Panc1 (cell line): ENCODE results near the gene TESK2. TPM values are rescaled to one million over a fixed set of nuclear protein-coding genes. Genes with fewer than 3 reads are reported as not detected.

Experiments
- ATAC-seq: fragments of 200-7000 bp; cut with Tn5 transposase; 2 replicates; pipeline ENCODE4 v1.9.1; 2020; ENCODE audit warnings: mild to moderate bottlenecking, moderate library complexity
- BruUV-seq: library from RNA; stranded (reverse); fragments of 400-500 nt; replicated peaks from 2 replicates; lab custom pipeline; 2021; lab: Mats Ljungman, UMichigan
- CTCF ChIA-PET: fragments of 300-600 bp; sonication (Branson Sonifier 250); formaldehyde crosslinking; loops from one replicate; lab custom pipeline; 2022; ENCODE audit warnings: antibody characterized with exemption; lab: Charles Lee
- POLR2A ChIA-PET: fragments of 300-600 bp; sonication (Branson Sonifier 250); formaldehyde crosslinking; loops from one replicate; lab custom pipeline; 2022; ENCODE audit warnings: antibody characterized with exemption; lab: Charles Lee
- DNase-seq: peaks from one replicate; pipeline ENCODE4 v3.0.0-alpha.2; 2010; ENCODE audit warnings: low read depth, low spot score
- H3K27ac ChIP-seq: 2 replicates; pipeline ENCODE4 v1.5.1; 2011; ENCODE audit warnings: mild to moderate bottlenecking, low read length, inconsistent platforms
- H3K27me3 ChIP-seq: fragments of 200-500 bp; sonication (Bioruptor generic); 2 replicates; pipeline ENCODE4 v1.6.0; 2014; ENCODE audit warnings: low read length, inconsistent platforms; ENCODE audit not compliant: control insufficient read depth, insufficient read depth
- H3K36me3 ChIP-seq: fragments of 200-500 bp; sonication (Bioruptor generic); 2 replicates; pipeline ENCODE4 v1.5.1; 2014; ENCODE audit warnings: inconsistent platforms, mild to moderate bottlenecking, low read length, moderate library complexity; ENCODE audit not compliant: control insufficient read depth, insufficient read depth
- H3K4me1 ChIP-seq: 2 replicates; pipeline ENCODE4 v1.5.1; 2011; ENCODE audit warnings: inconsistent platforms, mild to moderate bottlenecking, low read length, moderate library complexity; ENCODE audit not compliant: control insufficient read depth, insufficient read depth
- H3K4me3 ChIP-seq, 2 experiments: 2 replicates each; pipeline ENCODE4 v1.5.1; 2011 to 2012; ENCODE audit warnings: low read depth in 2 of 2, low read length in 2 of 2, mild to moderate bottlenecking in 2 of 2, inconsistent platforms in 1 of 2, moderate library complexity in 1 of 2
- H3K9me3 ChIP-seq: fragments of 200-500 bp; sonication (Bioruptor generic); 2 replicates; pipeline ENCODE4 v1.5.1; 2014; ENCODE audit warnings: low read depth, mild to moderate bottlenecking, inconsistent platforms, low read length, moderate library complexity; ENCODE audit not compliant: control insufficient read depth, insufficient read depth
- POLR2AphosphoS5 ChIP-seq: IDR thresholded peaks from 2 replicates; pipeline ENCODE4 v1.6.1; 2012; ENCODE audit warnings: mild to moderate bottlenecking, low read depth, low read length, moderate library complexity
- SIN3A ChIP-seq: IDR thresholded peaks from 2 replicates; pipeline ENCODE4 v1.6.1; 2012; ENCODE audit warnings: low read depth, mild to moderate bottlenecking, low read length, moderate library complexity, borderline replicate concordance; ENCODE audit not compliant: insufficient read depth
- TCF7L2 ChIP-seq: IDR thresholded peaks from 2 replicates; pipeline ENCODE4 v1.6.1; 2011; ENCODE audit warnings: mild to moderate bottlenecking, low read depth, low read length, inconsistent platforms
- in situ Hi-C: cut with HindIII; loops from 2 replicates; pipeline ENCODE4 v1.10.0; 2016; ENCODE audit warnings: low sequenced_read_pairs, low pct_unique_long_range_greater_than_20kb
- intact Hi-C: fragments of 100-400 bp; cut with micrococcal nuclease; formaldehyde crosslinking; loops from one replicate; pipeline ENCODE4 v1.10.0; 2022; ENCODE audit not compliant: unreplicated experiment
- total RNA-seq: library from RNA; stranded (reverse); gene quantifications from one replicate; pipeline ENCODE4 v1.2.1, GENCODE V29; 2021; ENCODE audit not compliant: unreplicated experiment
- TF ChIP-seq, protein P1 (sequence below): fragments of 450-650 bp; IDR thresholded peaks from 2 replicates; pipeline ENCODE4 v1.5.1; 2017; ENCODE audit warnings: mild to moderate bottlenecking
- TF ChIP-seq, protein P2 (sequence below), 2 experiments: IDR thresholded peaks; 2 replicates each; pipeline ENCODE4 v1.6.1; 2011 to 2012; ENCODE audit warnings: low read depth in 2 of 2, control low read depth in 1 of 2, low read length in 1 of 2, mild to moderate bottlenecking in 1 of 2, moderate library complexity in 1 of 2; ENCODE audit not compliant: insufficient read depth in 1 of 2

Gene TESK2
- total RNA-seq, 1 experiment from 2014 or later = 3.3 TPM

DNA sequence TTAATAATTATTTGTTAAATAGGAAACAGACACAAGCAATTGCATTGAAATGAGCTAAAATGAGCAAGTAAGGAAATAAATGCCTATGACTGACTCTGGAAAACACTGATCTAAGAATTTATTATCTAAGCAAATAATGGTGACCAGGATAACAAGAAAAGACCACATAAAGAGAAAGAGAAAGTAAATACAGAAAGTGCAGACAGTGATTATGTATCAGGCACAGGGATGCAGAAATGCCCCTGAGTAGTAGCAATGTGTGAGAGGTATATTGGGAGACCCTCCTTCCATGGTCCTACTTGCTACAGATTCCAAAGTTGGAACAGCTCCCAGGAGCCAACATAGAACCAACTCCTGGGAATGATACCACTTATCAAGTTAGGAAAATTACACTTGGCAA lies 117.4 kb downstream of the TESK2 start:
- in situ Hi-C loops = no loop called here
- Histone ChIP-seq H3K9me3 (no peaks in the 10 kb centered on the region), H3K27me3 (no peaks in the 10 kb centered on the region), H3K4me1 (no peaks in the 10 kb centered on the region), H3K4me3 (no peak overlapping the region), H3K27ac (no peak overlapping the region), H3K36me3 (no peaks in the 10 kb centered on the region)
- ChIA-PET POLR2A (no interaction called here), CTCF (interaction anchor here (0.6 kb wide), 1 partner anchor 54 kb away, joined by 12 read pairs; no protein-coding TSS in a partner anchor)
- intact Hi-C loops = no loop called here
- ATAC-seq (no peak), DNase-seq (no peak)
- no peak for TF ChIP-seq SIN3A
- TF ChIP-seq TCF7L2 = no peak
- TF ChIP-seq, protein P1, sequence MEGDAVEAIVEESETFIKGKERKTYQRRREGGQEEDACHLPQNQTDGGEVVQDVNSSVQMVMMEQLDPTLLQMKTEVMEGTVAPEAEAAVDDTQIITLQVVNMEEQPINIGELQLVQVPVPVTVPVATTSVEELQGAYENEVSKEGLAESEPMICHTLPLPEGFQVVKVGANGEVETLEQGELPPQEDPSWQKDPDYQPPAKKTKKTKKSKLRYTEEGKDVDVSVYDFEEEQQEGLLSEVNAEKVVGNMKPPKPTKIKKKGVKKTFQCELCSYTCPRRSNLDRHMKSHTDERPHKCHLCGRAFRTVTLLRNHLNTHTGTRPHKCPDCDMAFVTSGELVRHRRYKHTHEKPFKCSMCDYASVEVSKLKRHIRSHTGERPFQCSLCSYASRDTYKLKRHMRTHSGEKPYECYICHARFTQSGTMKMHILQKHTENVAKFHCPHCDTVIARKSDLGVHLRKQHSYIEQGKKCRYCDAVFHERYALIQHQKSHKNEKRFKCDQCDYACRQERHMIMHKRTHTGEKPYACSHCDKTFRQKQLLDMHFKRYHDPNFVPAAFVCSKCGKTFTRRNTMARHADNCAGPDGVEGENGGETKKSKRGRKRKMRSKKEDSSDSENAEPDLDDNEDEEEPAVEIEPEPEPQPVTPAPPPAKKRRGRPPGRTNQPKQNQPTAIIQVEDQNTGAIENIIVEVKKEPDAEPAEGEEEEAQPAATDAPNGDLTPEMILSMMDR = no peak
- no peak for TF ChIP-seq POLR2AphosphoS5
- TF ChIP-seq, protein P2, sequence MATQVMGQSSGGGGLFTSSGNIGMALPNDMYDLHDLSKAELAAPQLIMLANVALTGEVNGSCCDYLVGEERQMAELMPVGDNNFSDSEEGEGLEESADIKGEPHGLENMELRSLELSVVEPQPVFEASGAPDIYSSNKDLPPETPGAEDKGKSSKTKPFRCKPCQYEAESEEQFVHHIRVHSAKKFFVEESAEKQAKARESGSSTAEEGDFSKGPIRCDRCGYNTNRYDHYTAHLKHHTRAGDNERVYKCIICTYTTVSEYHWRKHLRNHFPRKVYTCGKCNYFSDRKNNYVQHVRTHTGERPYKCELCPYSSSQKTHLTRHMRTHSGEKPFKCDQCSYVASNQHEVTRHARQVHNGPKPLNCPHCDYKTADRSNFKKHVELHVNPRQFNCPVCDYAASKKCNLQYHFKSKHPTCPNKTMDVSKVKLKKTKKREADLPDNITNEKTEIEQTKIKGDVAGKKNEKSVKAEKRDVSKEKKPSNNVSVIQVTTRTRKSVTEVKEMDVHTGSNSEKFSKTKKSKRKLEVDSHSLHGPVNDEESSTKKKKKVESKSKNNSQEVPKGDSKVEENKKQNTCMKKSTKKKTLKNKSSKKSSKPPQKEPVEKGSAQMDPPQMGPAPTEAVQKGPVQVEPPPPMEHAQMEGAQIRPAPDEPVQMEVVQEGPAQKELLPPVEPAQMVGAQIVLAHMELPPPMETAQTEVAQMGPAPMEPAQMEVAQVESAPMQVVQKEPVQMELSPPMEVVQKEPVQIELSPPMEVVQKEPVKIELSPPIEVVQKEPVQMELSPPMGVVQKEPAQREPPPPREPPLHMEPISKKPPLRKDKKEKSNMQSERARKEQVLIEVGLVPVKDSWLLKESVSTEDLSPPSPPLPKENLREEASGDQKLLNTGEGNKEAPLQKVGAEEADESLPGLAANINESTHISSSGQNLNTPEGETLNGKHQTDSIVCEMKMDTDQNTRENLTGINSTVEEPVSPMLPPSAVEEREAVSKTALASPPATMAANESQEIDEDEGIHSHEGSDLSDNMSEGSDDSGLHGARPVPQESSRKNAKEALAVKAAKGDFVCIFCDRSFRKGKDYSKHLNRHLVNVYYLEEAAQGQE (IDR thresholded peaks at IDR 0.05; ENCODE audit: insufficient read depth in 1 of 2, low read depth in 2 of 2, low read length in 1 of 2) = no peak
- no TSS peak for BruUV-seq

DNA sequence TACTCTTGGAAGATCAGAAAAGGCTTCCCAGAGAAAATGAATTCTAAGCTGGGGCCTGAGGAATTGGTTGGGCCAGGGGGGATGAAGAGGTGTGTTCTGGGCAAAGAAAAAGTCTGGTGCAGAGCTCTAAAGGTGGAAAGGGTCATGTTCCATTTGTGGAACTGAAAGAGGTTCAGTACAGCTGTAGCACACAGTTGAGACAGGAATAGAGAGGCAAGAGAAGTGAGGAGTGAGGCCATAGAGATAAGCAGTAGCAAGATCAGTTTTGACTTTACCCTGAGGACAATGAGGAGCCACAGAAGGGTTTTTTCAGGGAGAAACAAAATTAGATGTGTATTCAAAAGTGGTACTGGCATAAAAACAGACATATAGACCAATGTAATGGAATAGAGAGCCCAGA lies 120.4 kb downstream of the TESK2 start:
- in situ Hi-C loops = no loop called here
- BruUV-seq = no TSS peak

More for the DNA sequence above, 120.4 kb downstream of the TESK2 start:
- Histone ChIP-seq H3K4me3 (no peak overlapping the region), H3K36me3 (no peaks in the 10 kb centered on the region), H3K27me3 (no peaks in the 10 kb centered on the region), H3K27ac (no peak overlapping the region), H3K4me1 (no peaks in the 10 kb centered on the region), H3K9me3 (no peaks in the 10 kb centered on the region)
- no peak for DNase-seq
- TF ChIP-seq, protein P2 (IDR thresholded peaks at IDR 0.05; ENCODE audit: insufficient read depth in 1 of 2, low read depth in 2 of 2, low read length in 1 of 2) = no peak
- TF ChIP-seq POLR2AphosphoS5 = no peak
- POLR2A ChIA-PET = no interaction called here
- CTCF ChIA-PET = no interaction called here
- ATAC-seq = no peak
- intact Hi-C loops = no loop called here
